MM.1S (cell line): ENCODE data around the gene PMEPA1.

ENCODE experiments used
- DNase-seq: peaks from one replicate; pipeline ENCODE4 v3.0.0-alpha.2; 2015
- H2AFZ ChIP-seq: fragments of 300-600 bp; sonication (generic); 2 replicates; pipeline ENCODE4 v1.6.0; 2016; ENCODE audit warnings: antibody characterized with exemption, low read length
- H3F3A ChIP-seq: fragments of 300-600 bp; sonication (generic); 2 replicates; pipeline ENCODE4 v1.6.1; 2016; ENCODE audit warnings: mild to moderate bottlenecking, antibody characterized with exemption, low read length, moderate library complexity, mixed read lengths; ENCODE audit not compliant: insufficient read depth
- H3K27ac ChIP-seq: fragments of 300-600 bp; sonication (generic); 2 replicates; pipeline ENCODE4 v1.5.1; 2016; ENCODE audit warnings: mild to moderate bottlenecking, low read length
- H3K27me3 ChIP-seq: fragments of 300-600 bp; sonication (generic); replicated peaks from 2 replicates; pipeline ENCODE4 v1.6.0; 2016; ENCODE audit warnings: low read length; ENCODE audit not compliant: insufficient read depth
- H3K36me3 ChIP-seq: fragments of 300-600 bp; sonication (generic); replicated peaks from 2 replicates; pipeline ENCODE4 v1.6.1; 2016; ENCODE audit warnings: mild to moderate bottlenecking, low read length, mixed read lengths; ENCODE audit not compliant: insufficient read depth
- H3K4me1 ChIP-seq: fragments of 300-600 bp; sonication (generic); 2 replicates; pipeline ENCODE4 v1.6.1; 2016; ENCODE audit warnings: low read length, mixed read lengths
- H3K4me2 ChIP-seq: fragments of 300-600 bp; sonication (generic); 2 replicates; pipeline ENCODE4 v1.6.0; 2016; ENCODE audit warnings: low read depth, low read length
- H3K4me3 ChIP-seq: fragments of 300-600 bp; sonication (generic); 2 replicates; pipeline ENCODE4 v1.5.1; 2016; ENCODE audit warnings: low read length, mixed read lengths
- H3K79me2 ChIP-seq: fragments of 300-600 bp; sonication (generic); 2 replicates; pipeline ENCODE4 v1.6.1; 2016; ENCODE audit warnings: mixed run types, low read length, mixed read lengths
- H3K9ac ChIP-seq: fragments of 300-600 bp; sonication (generic); 2 replicates; pipeline ENCODE4 v1.6.1; 2016; ENCODE audit warnings: low read length, mixed read lengths
- H3K9me2 ChIP-seq: fragments of 300-600 bp; sonication (generic); replicated peaks from 2 replicates; pipeline ENCODE4 v1.6.1; 2016; ENCODE audit warnings: mild to moderate bottlenecking, low read length, mixed read lengths; ENCODE audit not compliant: insufficient read depth
- H3K9me3 ChIP-seq: fragments of 300-600 bp; sonication (generic); replicated peaks from 2 replicates; pipeline ENCODE4 v1.6.1; 2016; ENCODE audit warnings: mild to moderate bottlenecking, low read length, mixed read lengths; ENCODE audit not compliant: insufficient read depth
- H4K20me1 ChIP-seq: fragments of 300-600 bp; sonication (generic); 2 replicates; pipeline ENCODE4 v1.6.1; 2016; ENCODE audit warnings: mild to moderate bottlenecking, low read length, moderate library complexity, mixed read lengths; ENCODE audit not compliant: insufficient read depth
- EZH2 ChIP-seq: fragments of 300-600 bp; sonication (generic); optimal IDR thresholded peaks from 2 replicates; pipeline ENCODE3; 2017; ENCODE audit warnings: low read depth, mild to moderate bottlenecking, antibody characterized with exemption, low read length, mixed read lengths
- EZH2phosphoT487 ChIP-seq: fragments of 300-600 bp; sonication (generic); IDR thresholded peaks from 2 replicates; pipeline ENCODE4 v1.6.1; 2018; ENCODE audit warnings: antibody characterized with exemption, low read length
- TF ChIP-seq, protein P1 (sequence below): fragments of 300-600 bp; sonication (generic); IDR thresholded peaks from 2 replicates; pipeline ENCODE4 v1.5.1; 2016; ENCODE audit warnings: antibody characterized with exemption, low read length, mixed read lengths

PMEPA1 gene

DNA sequence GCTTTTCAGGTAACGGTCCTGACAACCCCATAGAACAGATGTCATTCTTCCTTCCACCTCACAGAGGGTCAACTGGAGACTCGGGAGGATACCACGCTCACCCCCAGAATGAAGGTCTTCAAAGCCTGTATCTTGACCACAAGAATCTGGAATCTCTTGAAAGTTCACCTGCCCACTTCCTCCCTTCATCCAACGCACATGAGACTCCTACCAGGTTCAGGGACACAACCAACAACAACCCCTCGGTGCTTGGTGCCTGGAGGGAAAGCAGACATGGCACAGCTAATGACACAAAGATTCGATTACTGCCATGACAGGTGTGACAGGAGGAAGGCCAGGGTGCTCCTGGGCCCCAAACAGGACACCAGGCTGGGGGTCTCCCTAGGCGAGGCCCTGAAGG, 8.2 kb downstream of the PMEPA1 start:
- Histone ChIP-seq H3K27ac (no peak overlapping the region), H4K20me1 (no peaks in the 10 kb centered on the region), H3K4me2 (no peak overlapping the region), H3K4me1 (no peaks in the 10 kb centered on the region), H3K9me3 (no peaks in the 10 kb centered on the region), H3F3A (no peaks in the 10 kb centered on the region), H3K4me3 (no peak overlapping the region), H3K27me3 (no peaks in the 10 kb centered on the region), H2AFZ (no peak overlapping the region), H3K9me2 (no peaks in the 10 kb centered on the region), H3K79me2 (no peaks in the 10 kb centered on the region), H3K36me3 (no peaks in the 10 kb centered on the region), H3K9ac (no peak overlapping the region)
- no peak for DNase-seq
- no peak for TF ChIP-seq EZH2
- TF ChIP-seq, protein P1, sequence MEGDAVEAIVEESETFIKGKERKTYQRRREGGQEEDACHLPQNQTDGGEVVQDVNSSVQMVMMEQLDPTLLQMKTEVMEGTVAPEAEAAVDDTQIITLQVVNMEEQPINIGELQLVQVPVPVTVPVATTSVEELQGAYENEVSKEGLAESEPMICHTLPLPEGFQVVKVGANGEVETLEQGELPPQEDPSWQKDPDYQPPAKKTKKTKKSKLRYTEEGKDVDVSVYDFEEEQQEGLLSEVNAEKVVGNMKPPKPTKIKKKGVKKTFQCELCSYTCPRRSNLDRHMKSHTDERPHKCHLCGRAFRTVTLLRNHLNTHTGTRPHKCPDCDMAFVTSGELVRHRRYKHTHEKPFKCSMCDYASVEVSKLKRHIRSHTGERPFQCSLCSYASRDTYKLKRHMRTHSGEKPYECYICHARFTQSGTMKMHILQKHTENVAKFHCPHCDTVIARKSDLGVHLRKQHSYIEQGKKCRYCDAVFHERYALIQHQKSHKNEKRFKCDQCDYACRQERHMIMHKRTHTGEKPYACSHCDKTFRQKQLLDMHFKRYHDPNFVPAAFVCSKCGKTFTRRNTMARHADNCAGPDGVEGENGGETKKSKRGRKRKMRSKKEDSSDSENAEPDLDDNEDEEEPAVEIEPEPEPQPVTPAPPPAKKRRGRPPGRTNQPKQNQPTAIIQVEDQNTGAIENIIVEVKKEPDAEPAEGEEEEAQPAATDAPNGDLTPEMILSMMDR = no peak
- no peak for TF ChIP-seq EZH2phosphoT487

DNA sequence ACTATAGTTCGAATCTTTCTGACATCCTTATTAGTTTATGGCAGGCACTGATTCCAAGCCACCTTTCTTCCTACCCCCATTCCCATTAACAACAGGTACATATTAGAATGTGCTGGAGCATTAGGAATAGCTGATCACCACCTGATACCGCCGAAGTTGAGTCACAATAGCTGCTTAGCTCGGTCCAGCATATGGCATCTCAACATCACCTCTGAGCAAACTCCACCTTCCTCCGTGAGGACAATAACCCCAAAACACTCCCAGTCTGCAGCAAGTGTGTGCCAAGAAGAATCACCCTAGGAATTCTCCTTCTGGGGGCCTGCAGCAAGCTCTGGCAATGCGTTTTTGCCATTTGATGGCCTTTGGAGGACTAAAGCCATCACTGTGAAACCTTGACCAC, 8.7 kb downstream of the PMEPA1 start:
- no peak overlapping the region for H3K9ac ChIP-seq
- H3K9me3 ChIP-seq = no peaks in the 10 kb centered on the region

DNA sequence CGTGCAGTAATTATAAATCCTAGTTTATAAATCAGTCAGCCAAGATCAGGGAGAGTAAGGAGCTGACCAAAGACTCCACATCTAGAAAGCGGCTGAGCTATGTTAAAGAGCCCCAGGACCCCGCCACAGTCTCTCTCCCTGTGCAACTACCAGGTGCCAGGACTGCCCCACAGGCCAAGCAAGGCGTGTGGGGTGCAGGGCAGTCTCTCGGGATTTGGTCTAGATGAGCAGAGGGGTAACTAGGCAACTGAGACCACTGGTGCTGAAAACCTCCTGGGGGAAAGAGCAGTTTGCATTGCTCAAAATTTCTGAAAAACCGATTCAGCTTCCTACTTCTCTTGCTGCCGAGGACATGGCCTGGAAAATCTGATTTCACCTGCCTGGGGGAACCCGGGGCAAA, 10.4 kb downstream of the PMEPA1 start:
- H3K4me3 ChIP-seq = no peak overlapping the region
- H3K9me2 ChIP-seq = no peaks in the 10 kb centered on the region
- H3K9ac ChIP-seq = no peak overlapping the region
- H3K79me2 ChIP-seq = no peaks in the 10 kb centered on the region
- H3K4me1 ChIP-seq = no peaks in the 10 kb centered on the region
- no peaks in the 10 kb centered on the region for H4K20me1 ChIP-seq
- TF ChIP-seq EZH2phosphoT487 (no peak), EZH2 (no peak)
- TF ChIP-seq, protein P1 = no peak
- no peak overlapping the region for H3K4me2 ChIP-seq
- no peak overlapping the region for H2AFZ ChIP-seq
- DNase-seq = no peak
- no peaks in the 10 kb centered on the region for H3K36me3 ChIP-seq
- H3K27ac ChIP-seq = no peak overlapping the region
- no peaks in the 10 kb centered on the region for H3K9me3 ChIP-seq
- H3K27me3 ChIP-seq = no peaks in the 10 kb centered on the region
- H3F3A ChIP-seq = no peaks in the 10 kb centered on the region

More for the DNA sequence above, 8.7 kb downstream of the PMEPA1 start:
- Histone ChIP-seq H3K27ac (no peak overlapping the region), H4K20me1 (no peaks in the 10 kb centered on the region), H3K36me3 (no peaks in the 10 kb centered on the region), H3K27me3 (no peaks in the 10 kb centered on the region), H3K4me1 (no peaks in the 10 kb centered on the region), H3K4me3 (no peak overlapping the region), H3F3A (no peaks in the 10 kb centered on the region), H2AFZ (no peak overlapping the region), H3K4me2 (no peak overlapping the region), H3K9me2 (no peaks in the 10 kb centered on the region), H3K79me2 (no peaks in the 10 kb centered on the region)
- TF ChIP-seq EZH2 (no peak), EZH2phosphoT487 (no peak)
- TF ChIP-seq, protein P1 = no peak
- no peak for DNase-seq

DNA sequence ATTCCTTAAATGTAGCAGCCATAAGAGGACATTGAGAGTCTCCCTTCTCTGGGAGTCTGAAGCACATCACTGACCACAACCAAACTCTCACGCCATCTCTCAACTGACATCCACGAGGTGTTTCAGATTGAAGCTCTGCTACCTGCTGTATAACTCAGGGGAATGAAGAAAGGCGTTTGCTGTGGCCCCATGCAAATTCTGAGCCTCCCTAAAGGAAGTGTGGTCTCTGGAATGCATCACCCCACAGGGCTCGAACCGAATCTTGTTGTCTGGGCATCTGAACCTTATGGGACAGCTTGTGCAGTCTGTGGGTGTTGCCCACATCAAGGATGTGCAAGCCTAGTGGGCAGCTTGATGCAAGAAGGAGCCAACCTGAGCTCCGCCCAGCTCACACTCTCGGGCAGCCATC, 10.9 kb downstream of the PMEPA1 start:
- Histone ChIP-seq H3K27me3 (no peaks in the 10 kb centered on the region), H3K9ac (no peak overlapping the region), H3K79me2 (no peaks in the 10 kb centered on the region), H3F3A (no peaks in the 10 kb centered on the region), H3K9me3 (no peaks in the 10 kb centered on the region), H3K27ac (no peak overlapping the region), H4K20me1 (no peaks in the 10 kb centered on the region), H3K4me3 (no peak overlapping the region), H3K36me3 (no peaks in the 10 kb centered on the region), H3K4me2 (no peak overlapping the region), H2AFZ (no peak overlapping the region), H3K9me2 (no peaks in the 10 kb centered on the region), H3K4me1 (no peaks in the 10 kb centered on the region)
- TF ChIP-seq EZH2phosphoT487 (no peak), EZH2 (no peak)
- TF ChIP-seq, protein P1 = no peak
- no peak for DNase-seq
